GM19238 (cell line): Measurements from ENCODE around the gene COP1.
"Not testable (repeated sequence)": the region's sequence is repeated elsewhere in the genome, so short reads cannot be mapped to it uniquely, and the experiment has no call there.

Source experiments
- DNase-seq: peaks from one replicate; pipeline ENCODE4 v3.0.0; 2011; ENCODE audit warnings: low spot score; ENCODE audit not compliant: insufficient read length

Gene COP1

DNA sequence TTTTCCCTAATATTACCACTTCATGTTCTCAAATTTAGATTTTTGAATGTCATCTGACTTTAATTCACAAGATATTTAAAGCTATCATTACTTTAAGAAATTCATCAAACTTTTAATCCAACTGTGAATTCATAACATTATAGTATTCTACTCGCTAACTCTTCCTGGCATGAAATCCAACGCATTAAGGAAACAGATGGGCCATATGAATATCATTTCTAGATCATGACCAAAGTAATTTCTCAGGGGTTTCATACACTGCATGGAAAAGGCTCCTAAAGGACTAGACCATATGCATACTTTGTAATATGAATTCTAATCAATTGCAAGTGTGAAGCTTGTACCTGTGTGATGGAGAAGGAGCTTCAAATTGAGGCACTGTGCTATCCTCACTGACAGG is 72.4 kb downstream of the COP1 start:
- no peak for DNase-seq

DNA sequence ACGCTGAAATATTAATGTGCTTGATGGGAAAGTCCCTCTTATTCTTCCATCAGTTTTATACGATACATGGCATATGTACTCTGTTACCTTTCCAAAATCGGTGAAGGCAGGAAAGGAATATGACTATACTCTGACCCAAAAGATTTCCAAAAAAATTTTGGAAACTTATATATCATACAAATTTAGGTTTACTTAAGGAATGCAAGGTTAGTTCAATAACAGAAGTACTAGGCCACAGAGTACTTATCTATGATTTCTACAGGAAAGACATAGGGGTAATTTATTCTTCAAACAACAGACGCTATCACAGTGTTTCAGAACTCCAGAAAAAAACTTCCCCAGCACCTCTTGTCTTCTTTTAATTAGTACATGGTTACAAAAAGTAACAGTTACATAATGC is 84.8 kb downstream of the COP1 start:
- DNase-seq, result no peak

DNA sequence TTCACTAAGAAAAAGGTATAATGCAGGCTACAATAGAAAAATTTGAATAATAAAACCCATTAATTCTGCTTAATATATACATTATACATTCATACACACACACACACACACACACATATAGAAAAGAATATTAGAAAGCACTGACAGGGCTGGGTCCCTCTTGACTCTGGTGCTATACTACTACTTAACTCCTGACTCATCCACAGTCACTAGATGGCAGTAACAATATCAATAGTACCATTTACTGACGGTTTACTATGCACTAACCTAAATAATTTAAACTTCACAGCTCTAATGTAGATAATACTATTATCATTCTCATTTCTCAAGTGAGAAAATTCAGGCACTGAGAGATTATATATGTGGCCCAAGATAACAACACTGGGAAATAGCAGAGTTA is 87.5 kb downstream of the COP1 start:
- no peak for DNase-seq

DNA sequence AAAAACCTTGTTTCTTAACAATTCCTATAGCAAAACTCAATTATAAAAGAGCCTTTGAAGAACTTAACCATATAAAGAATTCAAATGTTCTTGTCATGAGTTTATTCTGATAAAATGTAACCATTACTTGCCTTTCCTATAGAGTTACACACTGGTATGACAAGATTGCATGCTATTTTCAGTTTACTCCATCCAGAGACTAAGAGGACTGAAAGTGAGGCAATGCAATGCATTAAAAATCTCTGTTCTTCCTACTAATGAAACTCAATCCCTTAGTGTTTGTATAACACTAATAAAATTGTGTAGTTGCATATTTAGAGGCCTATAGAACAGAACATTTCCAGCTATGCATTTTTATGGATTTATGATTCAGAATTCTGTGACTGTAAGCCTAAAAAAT is 88.1 kb downstream of the COP1 start:
- DNase-seq, result no peak

DNA sequence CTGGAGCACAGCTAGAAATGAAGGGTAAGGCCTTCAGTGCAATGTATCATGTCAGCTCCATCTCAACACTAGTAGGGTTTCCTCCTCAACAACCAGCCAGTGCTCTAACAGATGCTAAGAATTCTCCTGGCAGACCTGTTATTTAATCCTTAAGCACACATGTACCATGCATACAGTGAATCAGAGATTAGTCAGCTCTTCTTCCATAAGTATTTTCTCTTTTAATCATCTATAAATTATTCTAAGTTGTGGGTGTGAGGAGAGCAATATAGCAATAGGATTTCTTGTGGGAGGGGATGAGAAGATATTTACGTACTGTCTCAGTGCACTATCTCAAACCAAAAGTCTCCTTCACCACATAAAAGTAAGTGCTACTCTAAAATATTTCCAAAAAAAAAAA is 95.3 kb downstream of the COP1 start:
- DNase-seq, result no peak

DNA sequence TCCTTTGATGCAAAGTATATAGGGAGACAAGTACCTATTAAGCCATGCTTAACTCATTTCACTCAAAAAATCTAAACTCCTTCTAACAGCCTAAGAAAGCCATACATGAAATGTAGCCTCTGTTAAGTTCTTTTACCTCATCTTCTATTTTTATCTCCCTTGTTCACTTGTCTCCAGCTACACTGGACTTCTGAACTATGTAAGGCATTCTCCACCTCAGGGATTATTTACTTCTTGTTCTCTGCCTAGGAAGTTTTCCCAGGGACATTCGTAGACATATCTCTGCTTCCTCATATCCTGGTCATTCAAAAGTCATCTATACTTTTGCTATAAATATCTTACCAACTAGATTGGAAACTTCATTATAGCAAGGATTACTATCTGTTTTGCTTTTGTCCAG is 96.9 kb downstream of the COP1 start:
- DNase-seq, result no peak

DNA sequence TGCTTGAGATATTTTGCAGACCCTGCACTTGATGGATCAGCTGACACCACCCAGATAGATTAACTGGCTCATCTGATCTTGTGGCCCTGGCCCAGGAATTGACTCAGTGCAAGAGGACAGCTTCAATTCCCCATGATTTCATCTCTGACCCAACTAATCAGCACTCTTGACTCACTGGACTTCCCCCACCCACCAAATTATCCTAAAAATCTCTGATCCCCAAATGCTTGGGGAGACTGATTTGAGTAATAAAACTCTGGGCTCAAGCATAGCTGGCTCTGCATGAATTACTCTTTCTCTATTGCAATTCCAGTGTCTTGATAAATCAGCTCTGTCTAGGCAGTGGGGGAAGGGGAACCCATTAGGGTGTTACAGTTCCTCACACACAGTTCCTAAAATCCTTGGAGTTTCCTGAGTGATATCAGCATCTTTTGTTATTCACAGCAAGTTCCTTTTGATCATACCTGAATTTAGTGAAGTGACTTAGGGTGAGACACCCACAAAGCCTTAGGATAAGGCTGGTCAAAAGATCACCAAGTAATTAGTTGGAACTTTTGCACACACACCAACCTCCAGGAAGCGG is 104.2 kb downstream of the COP1 start:
- DNase-seq, result no peak

DNA sequence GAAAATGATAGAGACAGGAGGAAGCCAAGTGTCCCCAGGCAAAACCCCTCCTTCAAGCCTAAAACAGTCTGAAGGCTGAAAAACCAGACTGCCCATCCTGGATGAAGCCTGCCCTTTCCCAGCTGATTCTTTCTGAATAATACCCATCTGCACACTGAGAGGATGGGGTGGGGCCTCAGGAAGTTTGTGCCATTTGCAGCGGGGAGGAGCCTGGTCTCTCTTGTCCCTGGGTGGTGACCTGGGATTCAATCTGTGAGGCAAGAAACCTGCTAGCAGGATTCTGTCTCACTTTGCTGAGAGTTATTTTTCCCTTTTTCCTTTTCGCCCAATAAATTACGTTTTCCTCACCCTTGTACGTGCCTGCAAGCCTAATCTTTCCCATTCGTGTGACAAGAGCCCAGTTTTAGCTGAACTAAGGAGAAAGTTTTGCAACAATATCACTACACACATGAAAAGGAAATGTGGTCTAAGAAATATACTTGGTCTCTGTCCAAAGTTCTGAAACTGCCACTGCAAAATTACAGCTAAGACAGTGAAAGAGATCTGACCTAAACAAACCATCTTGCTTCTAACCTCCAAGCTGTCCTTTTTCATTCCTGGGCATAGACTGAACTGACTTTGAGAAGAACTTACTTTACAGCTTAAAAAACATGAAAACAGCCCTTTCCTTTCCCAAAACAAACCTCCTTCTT is 105.0 kb downstream of the COP1 start:
- no peak for DNase-seq

DNA sequence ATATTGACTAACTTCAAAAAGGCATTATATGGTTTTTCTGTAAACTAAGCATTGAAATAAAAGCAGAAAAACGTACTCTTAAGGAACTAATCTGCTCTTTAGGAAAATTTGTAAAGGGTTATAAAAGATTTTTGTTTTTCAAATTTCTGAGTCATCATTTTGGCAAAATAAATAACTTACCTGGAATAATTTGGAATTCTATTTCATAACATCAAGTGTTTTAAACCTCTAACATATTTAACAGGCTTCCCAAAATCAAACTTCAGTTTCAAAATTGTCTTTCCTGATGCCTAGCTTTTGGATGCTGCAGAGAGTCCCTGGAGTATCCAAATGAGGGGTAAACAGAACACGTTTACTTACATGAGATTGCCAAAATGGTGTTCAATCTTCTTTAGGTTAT is 108.5 kb downstream of the COP1 start:
- no peak for DNase-seq

DNA sequence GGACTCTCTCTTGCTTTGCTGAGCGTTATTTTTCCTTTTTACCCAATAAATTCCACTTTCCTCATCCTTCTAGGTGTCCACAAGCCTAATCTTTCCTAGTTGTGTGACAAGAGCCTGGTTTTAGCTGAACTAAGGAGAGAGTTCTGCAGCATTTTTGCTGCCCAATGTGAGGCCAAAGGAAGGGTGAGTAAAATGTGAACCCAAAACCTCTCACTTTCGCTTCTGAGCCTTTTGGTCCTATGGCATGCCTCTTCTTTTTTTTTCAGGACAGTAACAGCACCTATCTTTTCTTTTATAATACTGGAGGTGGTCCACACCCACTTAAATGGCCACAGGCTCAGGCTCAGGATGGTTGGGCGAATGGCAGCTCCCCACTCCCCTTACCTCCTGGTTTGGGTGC is 111.1 kb downstream of the COP1 start:
- no peak for DNase-seq

DNA sequence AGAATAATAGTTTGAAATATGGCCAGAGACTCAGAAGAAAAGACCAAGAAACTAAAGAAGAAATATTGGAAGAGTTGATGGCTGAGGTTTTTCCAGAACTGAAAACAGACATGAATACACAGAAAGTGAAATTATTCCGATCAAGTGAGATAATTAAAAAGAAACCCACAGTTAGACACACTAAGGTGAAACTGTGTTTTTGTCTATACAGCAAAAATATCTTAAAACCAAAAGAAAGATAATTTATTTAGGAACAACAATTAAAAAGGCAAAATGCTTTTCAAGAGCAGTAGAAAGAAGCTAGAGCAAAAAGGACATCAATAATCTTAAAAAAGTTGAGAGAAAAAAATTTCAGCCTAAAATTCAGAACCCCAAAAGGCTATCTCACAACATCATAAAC is 116.3 kb downstream of the COP1 start:
- no peak for DNase-seq

DNA sequence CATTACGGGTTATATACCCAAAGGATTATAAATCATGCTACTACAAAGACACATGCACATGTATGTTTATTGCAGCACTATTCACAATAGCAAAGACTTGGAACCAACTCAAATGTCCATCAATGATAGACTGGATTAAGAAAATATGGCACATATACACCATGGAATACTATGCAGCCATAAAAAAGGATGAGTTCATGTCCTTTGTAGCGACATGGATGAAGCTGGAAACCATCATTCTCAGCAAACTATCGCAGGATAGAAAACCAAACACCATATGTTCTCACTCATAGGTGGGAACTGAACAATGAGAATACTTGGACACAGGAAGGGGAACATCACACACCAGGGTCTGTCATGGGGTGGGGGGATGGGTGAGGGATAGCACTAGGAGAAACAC is 119.3 kb downstream of the COP1 start:
- DNase-seq, result not testable (repeated sequence)

DNA sequence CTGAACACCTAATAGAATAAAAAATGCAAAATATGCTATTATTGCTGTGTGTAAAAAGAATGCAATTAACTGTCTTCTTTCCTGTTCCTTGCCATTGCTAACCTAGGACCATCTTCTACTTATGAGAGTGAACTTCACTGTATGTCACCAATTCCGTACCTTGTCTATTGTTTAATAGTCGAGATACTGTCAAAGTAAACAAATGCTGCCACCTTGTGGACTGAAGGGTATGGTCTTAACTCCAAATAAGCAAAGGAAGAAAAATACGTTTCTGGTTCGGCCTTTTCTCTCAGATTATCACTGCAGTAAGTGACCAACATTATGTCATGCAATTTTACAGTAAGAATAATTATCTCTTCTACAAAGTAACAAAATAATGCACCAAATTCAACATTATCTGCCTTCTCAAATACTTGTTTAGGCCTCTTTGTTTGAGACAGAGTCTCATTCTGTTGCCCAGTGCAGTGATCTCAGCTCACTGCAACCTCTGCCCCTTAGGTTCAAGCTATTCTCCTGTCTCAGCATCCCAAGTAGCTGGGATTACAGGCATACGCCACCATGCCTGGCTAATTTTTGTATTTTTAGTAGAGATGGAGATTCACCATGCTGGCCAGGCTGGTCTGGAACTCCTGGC is 133.4 kb downstream of the COP1 start:
- DNase-seq, result no peak

DNA sequence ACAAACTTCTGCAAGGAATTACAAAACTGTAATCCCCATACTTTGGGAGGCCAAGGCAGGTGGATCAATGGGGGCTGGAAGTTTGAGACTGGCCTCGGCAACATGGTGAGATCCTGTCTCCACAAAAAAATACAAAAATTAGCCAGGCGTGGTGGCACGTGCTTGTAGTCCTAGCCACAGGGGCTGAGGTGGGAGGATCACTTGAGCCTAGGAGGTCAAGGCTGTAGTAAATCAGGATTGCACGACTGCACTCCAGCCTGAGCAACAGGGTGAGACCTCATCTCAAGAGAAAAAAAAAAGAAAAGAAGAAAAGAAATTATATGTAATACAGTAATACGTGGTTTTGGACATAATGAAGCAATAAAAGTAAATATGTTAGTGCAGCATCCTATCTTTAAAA is 138.2 kb downstream of the COP1 start:
- no peak for DNase-seq

DNA sequence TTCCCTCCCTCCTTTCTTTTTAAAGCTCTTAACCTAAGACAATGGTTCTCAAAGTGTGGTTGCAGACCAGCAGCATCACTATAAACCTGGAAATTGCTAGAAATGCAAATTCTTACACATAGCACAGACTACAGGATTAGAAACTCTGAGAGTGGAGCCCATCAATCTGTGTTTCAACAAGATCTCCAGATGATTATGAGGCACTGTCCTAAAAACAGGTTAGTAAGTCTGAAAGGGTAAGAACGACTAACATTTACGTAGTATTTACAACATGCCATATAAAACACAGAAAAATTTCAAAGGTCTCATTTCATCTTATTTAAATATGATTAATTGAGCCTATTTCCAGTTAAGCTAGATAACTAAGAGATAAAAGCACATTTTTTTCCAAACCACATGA is 138.8 kb downstream of the COP1 start:
- no peak for DNase-seq

DNA sequence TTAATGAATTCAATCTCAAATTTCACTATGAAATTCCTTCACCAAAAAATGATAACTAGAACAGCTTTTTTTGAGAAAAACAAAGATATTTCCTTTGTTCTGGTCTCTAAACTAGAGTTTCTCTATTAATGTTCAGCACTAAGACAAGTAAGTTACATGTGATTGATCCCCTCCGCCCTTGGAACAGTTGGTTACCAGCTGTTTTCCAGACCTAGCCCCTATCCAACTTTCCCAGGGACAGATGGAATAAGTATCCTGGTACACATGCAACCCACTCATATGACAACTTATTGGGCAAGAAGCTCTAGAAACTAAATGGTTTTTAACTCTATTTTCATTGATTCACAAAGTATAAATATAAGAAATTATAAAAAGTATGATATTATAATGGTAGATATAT is 140.4 kb downstream of the COP1 start:
- no peak for DNase-seq

DNA sequence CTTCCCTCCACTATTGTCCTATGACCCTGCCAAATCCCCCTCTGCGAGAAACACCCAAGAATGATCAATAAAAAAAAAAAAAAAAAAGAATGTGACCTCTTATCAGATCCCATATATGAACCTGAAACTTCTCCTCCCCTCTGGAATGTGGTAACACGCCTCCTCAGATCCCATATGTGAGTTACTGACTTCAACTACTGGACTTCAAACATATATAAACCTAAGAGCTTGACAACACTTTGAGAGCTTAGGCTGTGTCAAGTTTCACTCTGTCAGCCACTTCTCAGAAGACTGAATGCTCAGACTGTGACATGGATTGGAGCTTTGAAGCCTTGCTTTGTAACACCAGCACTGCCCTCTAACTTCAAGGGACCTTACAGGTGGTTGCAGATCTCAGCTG is 148.4 kb downstream of the COP1 start:
- DNase-seq, result no peak

DNA sequence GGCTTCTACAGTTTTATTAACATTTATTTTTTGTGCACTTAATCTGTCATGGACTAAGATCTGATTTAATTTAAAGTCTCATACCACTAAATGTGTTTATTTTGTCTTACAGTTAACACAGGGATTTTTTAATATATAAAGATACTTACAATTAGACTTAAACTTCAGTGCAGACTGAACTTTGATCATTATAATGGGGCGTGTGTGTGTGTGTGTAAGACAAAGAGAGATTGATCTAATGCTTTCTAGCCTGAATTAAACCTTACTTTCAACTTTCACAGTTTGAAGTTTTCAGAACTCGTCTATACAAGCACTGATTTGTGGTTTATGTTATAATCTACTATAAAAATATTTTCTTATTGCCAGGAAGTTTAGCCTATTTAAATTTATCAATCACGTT is 150.8 kb downstream of the COP1 start:
- DNase-seq, result no peak

DNA sequence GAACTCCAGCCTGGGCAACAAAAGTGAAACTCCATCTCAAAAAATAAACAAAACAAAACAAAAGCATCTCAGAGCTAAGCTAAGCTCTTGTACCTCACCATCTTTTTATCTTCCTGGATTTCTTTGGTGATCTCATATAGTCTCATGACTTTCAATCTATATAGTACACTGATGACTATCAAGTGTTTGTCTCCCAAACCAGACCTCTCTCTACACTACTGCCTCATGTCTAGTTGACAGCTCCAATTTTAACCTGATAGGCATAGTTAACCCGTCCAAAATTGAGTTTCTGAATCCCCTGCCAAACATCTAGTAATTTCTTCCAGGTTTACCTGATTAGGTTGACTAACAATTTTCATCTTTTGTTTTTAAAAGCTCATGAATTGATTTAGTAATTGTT is 151.7 kb downstream of the COP1 start:
- no peak for DNase-seq

DNA sequence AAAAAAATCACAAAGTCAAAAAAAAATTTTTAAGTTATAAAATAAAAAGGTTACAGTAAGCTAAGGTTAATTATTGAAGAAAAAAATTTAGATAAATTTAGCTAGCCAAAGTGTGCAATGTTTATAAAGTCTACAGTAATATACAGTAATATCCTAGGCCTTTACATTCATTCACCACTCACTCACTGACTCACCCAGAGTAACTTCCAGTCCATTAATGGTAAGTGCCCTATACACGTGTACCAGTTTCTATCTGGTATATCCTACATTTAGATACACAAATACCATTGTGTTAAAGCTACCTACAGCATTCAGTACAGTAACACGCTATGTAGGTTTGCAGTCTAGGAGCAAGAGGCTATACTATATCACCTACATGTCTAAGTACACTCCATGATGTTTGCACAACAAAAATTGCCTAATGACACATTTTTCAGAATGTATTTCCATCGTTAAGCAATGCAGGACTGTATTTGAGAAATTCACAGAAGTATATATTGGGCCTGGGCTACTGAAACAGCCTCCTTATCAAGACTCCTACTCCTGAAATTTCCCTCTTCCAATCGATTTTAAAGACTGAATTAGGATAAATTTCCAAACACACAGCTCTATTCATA is 155.1 kb downstream of the COP1 start:
- DNase-seq, result no peak

DNA sequence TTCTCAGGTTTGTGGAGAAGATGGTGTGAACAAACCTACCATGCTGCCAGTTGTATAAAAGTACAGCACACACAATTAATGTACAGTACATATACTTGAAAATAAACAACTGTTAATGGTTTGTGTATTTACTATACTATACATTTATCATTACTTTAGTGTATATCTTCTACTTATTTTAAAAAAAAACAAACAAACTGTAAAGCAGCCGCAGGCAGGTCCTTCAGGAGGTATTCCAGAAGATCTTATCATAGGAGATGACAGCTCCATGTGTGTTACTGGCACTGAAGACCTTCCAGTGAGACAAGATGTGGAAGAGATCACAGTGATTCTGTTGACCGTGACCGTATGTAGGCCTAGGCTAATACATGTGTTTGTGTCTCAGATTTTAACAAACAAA is 155.7 kb downstream of the COP1 start:
- no peak for DNase-seq

DNA sequence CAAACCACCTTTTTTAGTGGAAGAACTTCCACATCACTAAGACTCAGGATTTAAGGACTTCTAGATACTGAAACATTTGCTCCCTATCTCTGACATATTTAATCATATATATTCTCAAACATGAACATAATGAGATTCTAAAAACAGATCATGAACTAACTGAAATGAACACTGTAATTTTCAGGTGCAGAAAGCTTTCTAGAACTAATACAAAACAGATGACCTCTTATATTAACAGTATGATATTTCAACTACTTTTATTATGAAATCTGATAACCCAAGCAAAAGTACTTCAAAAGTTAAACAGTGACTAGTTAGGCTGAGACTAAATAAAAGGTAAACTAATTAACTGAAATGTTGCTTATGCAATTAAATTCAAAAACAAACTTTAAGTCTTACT is 157.5 kb downstream of the COP1 start:
- no peak for DNase-seq

DNA sequence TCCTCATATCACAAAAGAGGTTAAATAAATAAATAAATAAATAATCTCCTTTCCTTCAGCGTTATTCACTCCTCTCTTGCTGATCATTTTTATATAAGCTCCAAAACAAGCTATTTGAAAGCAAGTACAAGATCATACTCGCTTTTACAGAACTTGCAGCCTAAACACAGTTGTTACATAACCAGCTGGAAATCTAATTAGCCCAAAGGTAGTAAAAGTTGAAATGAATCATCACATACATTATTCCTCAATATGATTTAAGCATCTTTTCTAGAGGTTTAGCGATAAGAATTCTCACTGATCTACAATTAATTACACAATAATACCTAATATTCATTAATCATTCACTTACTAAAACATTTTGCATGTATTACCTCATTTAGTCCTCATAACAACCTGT is 160.2 kb downstream of the COP1 start:
- no peak for DNase-seq
